HG03139 (cell line): ENCODE measurements around the gene CST4.
"Not testable (repeated sequence)": the region's sequence is repeated elsewhere in the genome, so short reads cannot be mapped to it uniquely, and the experiment has no call there.

Source experiments
- ATAC-seq: cut with Tn5 transposase; IDR thresholded peaks from one replicate; pipeline ENCODE4 v1.9.1; 2021; ENCODE audit not compliant: unreplicated experiment

The CST4 gene

GRCh38 chr20:23663180-23663579 lies 25.7 kb downstream of the CST4 start:
- ATAC-seq, result no peak

GRCh38 chr20:23662276-23662870 lies 26.5 kb downstream of the CST4 start:
- ATAC-seq, result no peak

GRCh38 chr20:23661002-23661429 lies 27.8 kb downstream of the CST4 start:
- no peak for ATAC-seq

GRCh38 chr20:23659989-23660837 lies 28.6 kb downstream of the CST4 start:
- no peak for ATAC-seq

- ATAC-seq, result not testable (repeated sequence)
Measured at GRCh38 chr20:23659610-23659988, 29.2 kb downstream of the CST4 start.

- no peak for ATAC-seq
Measured at GRCh38 chr20:23658989-23659609, 29.7 kb downstream of the CST4 start.

GRCh38 chr20:23658336-23658735 lies 30.5 kb downstream of the CST4 start:
- ATAC-seq, result no peak

GRCh38 chr20:23657202-23657601 lies 31.6 kb downstream of the CST4 start:
- no peak for ATAC-seq

GRCh38 chr20:23656372-23656771 lies 32.5 kb downstream of the CST4 start:
- ATAC-seq, result no peak

- no peak for ATAC-seq
Measured at GRCh38 chr20:23655491-23656211, 33.2 kb downstream of the CST4 start.

- no peak for ATAC-seq
Measured at GRCh38 chr20:23654717-23655116, 34.1 kb downstream of the CST4 start.

- ATAC-seq, result no peak
Measured at GRCh38 chr20:23654000-23654399, 34.8 kb downstream of the CST4 start.

GRCh38 chr20:23653400-23653938 lies 35.4 kb downstream of the CST4 start:
- ATAC-seq, result no peak

- ATAC-seq, result no peak
Measured at GRCh38 chr20:23652926-23653325, 35.9 kb downstream of the CST4 start.

GRCh38 chr20:23652371-23652770 lies 36.5 kb downstream of the CST4 start:
- no peak for ATAC-seq

GRCh38 chr20:23651117-23651516 lies 37.7 kb downstream of the CST4 start:
- ATAC-seq, result no peak

GRCh38 chr20:23649830-23650417 lies 38.9 kb downstream of the CST4 start:
- ATAC-seq, result no peak

GRCh38 chr20:23649242-23649641 lies 39.6 kb downstream of the CST4 start:
- no peak for ATAC-seq

GRCh38 chr20:23647346-23647745 lies 41.5 kb downstream of the CST4 start:
- no peak for ATAC-seq

- no peak for ATAC-seq
Measured at GRCh38 chr20:23646106-23646873, 42.5 kb downstream of the CST4 start.
